GM19467 (cell line): ENCODE data around the gene AQP5.

Experiments
- ATAC-seq: cut with Tn5 transposase; IDR thresholded peaks from one replicate; pipeline ENCODE4 v1.9.1; 2021; ENCODE audit warnings: mild to moderate bottlenecking, moderate library complexity; ENCODE audit not compliant: unreplicated experiment

The AQP5 gene

GRCh38 chr12:49932023-49932422, 29.6 kb upstream of the AQP5 start:
- no peak for ATAC-seq

GRCh38 chr12:49932533-49933130, 29.0 kb upstream of the AQP5 start:
- ATAC-seq: no peak

GRCh38 chr12:49933796-49934195, 27.9 kb upstream of the AQP5 start:
- ATAC-seq: no peak

- no peak for ATAC-seq
Measured at GRCh38 chr12:49934505-49934904, 27.2 kb upstream of the AQP5 start.

- no peak for ATAC-seq
Measured at GRCh38 chr12:49936925-49937324, 24.7 kb upstream of the AQP5 start.

- no peak for ATAC-seq
Measured at GRCh38 chr12:49937639-49938300, 23.9 kb upstream of the AQP5 start.

GRCh38 chr12:49939307-49939706, 22.4 kb upstream of the AQP5 start:
- ATAC-seq: no peak

GRCh38 chr12:49939707-49940106, 22.0 kb upstream of the AQP5 start:
- ATAC-seq: no peak

- no peak for ATAC-seq
Measured at GRCh38 chr12:49941556-49942511, 19.8 kb upstream of the AQP5 start.

- no peak for ATAC-seq
Measured at GRCh38 chr12:49942512-49942893, 19.2 kb upstream of the AQP5 start.

- ATAC-seq: no peak
Measured at GRCh38 chr12:49942921-49943624, 18.6 kb upstream of the AQP5 start.

GRCh38 chr12:49943625-49943960, 18.1 kb upstream of the AQP5 start:
- no peak for ATAC-seq

- no peak for ATAC-seq
Measured at GRCh38 chr12:49944046-49944445, 17.6 kb upstream of the AQP5 start.

GRCh38 chr12:49944718-49945117, 17.0 kb upstream of the AQP5 start:
- no peak for ATAC-seq

- no peak for ATAC-seq
Measured at GRCh38 chr12:49945394-49946080, 16.1 kb upstream of the AQP5 start.

- no peak for ATAC-seq
Measured at GRCh38 chr12:49946086-49946485, 15.6 kb upstream of the AQP5 start.

GRCh38 chr12:49946497-49946896, 15.2 kb upstream of the AQP5 start:
- no peak for ATAC-seq

- no peak for ATAC-seq
Measured at GRCh38 chr12:49947593-49948226, 14.0 kb upstream of the AQP5 start.

- ATAC-seq: no peak
Measured at GRCh38 chr12:49948866-49949845, 12.5 kb upstream of the AQP5 start.
